Coronary artery (tissue), 2 donors: ENCODE measurements around the gene SPECC1L.

ENCODE experiments used
- DNase-seq: peaks from one replicate; pipeline ENCODE4 v3.0.0-alpha.2; 2017; ENCODE audit warnings: low spot score
- H3K27ac ChIP-seq, 2 donors: fragments of 200-600 bp; sonication (generic); one replicate each; pipeline ENCODE4 v1.5.1; 2016 to 2019
- H3K4me3 ChIP-seq: fragments of 200-600 bp; sonication (generic); 2 replicates; pipeline ENCODE4 v1.5.1; 2016; ENCODE audit warnings: mild to moderate bottlenecking, moderate library complexity
- TF ChIP-seq, protein P1 (sequence below): fragments of 200-600 bp; sonication (generic); IDR thresholded peaks from one replicate; pipeline ENCODE4 v1.5.1; 2019; ENCODE audit warnings: antibody characterized with exemption

The SPECC1L gene

GRCh38 chr22:24463071-24463760, 192.6 kb downstream of the SPECC1L start:
- no peak overlapping the region for H3K27ac ChIP-seq
- TF ChIP-seq, protein P1, sequence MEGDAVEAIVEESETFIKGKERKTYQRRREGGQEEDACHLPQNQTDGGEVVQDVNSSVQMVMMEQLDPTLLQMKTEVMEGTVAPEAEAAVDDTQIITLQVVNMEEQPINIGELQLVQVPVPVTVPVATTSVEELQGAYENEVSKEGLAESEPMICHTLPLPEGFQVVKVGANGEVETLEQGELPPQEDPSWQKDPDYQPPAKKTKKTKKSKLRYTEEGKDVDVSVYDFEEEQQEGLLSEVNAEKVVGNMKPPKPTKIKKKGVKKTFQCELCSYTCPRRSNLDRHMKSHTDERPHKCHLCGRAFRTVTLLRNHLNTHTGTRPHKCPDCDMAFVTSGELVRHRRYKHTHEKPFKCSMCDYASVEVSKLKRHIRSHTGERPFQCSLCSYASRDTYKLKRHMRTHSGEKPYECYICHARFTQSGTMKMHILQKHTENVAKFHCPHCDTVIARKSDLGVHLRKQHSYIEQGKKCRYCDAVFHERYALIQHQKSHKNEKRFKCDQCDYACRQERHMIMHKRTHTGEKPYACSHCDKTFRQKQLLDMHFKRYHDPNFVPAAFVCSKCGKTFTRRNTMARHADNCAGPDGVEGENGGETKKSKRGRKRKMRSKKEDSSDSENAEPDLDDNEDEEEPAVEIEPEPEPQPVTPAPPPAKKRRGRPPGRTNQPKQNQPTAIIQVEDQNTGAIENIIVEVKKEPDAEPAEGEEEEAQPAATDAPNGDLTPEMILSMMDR, result no peak
- no peak for DNase-seq
- no peak overlapping the region for H3K4me3 ChIP-seq

DNA sequence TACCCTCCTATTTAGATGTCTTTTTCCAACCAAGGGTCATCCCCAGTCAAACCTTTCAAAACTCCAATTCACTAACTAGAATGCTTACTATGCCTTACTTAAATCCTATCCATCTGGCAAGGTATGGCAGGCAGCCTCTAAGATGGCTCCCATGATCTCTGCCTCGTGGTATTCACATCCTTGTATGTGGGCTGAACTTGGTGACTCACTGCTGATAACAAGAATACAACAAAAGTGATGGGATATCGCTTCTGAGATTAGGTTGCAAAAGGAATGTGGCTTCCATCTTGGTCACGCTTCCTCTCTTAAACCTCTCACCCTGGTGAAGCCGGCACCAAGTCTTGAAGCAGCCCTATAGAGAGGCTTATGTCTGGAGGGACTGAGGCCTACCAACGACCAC, 194.9 kb downstream of the SPECC1L start:
- H3K27ac ChIP-seq, result peak overlapping the region in 1 of 2 donors; percentile 72
- TF ChIP-seq, protein P1, result no peak

DNA sequence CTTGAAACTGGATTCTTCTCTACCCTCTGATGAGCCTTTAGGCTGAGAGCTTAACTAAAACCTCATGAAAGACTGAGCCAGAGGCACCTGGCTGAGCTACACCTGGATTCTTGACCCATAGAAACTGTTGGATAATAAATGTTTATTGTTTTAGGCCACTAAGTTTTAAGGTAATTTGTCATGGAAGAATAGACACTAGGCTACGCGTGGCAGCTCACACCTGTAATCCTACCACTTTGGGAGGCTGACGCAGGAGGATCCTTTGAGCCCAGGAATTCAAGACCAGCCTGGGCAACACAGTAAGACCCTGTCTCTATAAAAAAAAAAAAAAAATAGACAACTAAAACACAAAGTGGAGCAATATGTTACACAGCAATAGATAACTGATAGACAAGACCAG, 195.3 kb downstream of the SPECC1L start:
- peak overlapping the region in 1 of 2 donors; percentile 72 for H3K27ac ChIP-seq
- H3K4me3 ChIP-seq, result no peak overlapping the region

More for the DNA sequence above, 194.9 kb downstream of the SPECC1L start:
- no peak overlapping the region for H3K4me3 ChIP-seq
- DNase-seq, result no peak

DNA sequence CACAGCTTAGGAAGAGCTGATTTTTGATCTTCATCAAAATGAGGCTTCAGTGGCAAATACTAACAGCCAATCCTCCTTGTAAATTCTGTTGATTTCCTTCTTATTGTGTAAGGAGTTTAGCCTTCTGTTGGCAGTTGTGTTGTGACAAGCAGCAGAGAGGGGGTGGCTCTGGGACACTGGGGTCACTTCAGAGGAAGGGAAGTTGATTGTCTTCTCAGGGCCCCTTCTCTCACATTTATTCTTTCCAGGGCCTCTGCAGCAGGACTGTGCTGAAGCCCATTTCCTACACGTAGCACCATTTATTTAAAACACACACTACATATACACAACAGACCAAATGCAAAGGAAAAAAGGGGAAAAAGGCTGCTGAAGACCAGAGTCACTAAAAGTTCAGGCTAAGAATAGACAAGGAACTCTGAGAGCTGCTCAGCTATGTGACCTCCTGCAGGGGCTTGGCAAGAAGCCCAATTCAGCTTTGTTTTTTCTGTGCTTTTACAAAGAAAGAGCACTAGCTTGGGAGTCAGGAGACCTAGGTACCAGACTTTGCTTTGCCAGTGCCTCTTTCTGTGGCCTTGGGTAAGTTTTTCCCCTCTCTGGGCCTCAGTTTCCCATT, 196.2 kb downstream of the SPECC1L start:
- Histone ChIP-seq H3K27ac (peak overlapping the region; percentile 4 to 72), H3K4me3 (no peak overlapping the region)
- DNase-seq, result no peak
- TF ChIP-seq, protein P1, result no peak

More for the DNA sequence above, 195.3 kb downstream of the SPECC1L start:
- TF ChIP-seq, protein P1, result no peak
- DNase-seq, result no peak

DNA sequence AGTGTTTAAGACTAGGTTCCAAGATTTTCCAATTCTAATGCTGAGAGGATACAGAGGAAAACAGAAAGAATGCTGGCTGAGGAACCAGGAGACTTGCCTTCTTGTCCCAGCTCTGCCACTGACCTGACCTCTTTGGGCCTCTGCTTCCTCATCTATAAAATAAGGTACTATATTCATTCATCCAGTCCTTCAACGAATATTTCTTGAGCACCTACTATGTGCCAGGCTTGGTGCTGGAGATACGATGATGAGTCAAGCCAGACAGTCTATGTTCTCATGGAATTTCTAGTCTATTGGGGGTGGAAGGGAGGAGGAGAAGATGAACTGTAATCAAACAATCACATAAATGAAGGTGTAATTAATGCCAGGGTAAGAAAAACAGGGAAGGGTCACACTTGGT, 196.7 kb downstream of the SPECC1L start:
- DNase-seq, result no peak
- TF ChIP-seq, protein P1, result no peak
- peak overlapping the region; percentile 4 to 72 for H3K27ac ChIP-seq
- H3K4me3 ChIP-seq, result no peak overlapping the region
